GM12874 (cell line): Measurements from ENCODE around the gene IGF2.

Source experiments
- TF ChIP-seq, protein P1 (sequence below): IDR thresholded peaks from 2 replicates; pipeline ENCODE4 v1.5.1; 2011; ENCODE audit warnings: low read depth, mild to moderate bottlenecking, control low read depth, low read length, moderate library complexity; ENCODE audit not compliant: insufficient read depth

Gene IGF2

DNA sequence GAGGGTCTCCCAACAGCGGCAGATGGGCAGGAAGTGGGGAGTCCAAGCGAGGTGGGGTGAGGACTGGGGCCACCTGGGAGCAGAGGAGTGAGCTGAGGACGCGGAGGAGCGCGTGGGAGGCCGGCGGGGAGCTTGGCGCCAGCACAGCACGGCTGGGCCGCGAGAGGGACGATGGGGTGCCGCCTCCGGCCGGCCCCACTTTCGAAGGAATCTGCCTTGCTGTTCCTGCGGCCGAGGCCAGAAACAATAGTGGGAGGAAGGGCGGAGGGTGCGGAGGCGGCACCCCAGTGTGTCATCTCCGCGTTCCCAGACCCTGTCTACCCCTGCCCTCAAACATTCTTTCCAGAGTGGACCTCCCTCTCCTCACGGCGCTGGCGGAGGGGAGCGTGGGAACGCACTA lies 16.3 kb upstream of the IGF2 start:
- TF ChIP-seq, protein P1, sequence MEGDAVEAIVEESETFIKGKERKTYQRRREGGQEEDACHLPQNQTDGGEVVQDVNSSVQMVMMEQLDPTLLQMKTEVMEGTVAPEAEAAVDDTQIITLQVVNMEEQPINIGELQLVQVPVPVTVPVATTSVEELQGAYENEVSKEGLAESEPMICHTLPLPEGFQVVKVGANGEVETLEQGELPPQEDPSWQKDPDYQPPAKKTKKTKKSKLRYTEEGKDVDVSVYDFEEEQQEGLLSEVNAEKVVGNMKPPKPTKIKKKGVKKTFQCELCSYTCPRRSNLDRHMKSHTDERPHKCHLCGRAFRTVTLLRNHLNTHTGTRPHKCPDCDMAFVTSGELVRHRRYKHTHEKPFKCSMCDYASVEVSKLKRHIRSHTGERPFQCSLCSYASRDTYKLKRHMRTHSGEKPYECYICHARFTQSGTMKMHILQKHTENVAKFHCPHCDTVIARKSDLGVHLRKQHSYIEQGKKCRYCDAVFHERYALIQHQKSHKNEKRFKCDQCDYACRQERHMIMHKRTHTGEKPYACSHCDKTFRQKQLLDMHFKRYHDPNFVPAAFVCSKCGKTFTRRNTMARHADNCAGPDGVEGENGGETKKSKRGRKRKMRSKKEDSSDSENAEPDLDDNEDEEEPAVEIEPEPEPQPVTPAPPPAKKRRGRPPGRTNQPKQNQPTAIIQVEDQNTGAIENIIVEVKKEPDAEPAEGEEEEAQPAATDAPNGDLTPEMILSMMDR, result no peak

DNA sequence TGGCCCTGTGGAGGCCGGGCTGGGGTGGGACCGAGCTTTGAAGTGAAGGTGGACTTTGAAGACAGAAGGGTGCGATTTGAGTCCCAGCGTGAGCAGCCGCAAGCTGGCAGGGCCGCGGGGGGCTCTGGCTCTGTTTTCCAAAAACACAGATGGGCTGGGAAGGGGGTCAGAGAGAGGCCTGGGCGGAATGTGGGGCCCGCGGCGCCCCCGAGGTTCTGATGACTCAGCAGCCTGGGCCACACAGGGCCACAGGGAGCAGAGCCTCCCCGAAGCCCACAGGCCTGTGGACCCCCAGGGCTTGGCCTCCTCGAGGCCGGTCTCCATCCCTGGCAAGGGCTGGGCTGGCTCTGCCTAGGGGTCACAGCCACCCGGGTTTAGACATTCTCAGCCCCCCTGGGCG lies 15.7 kb upstream of the IGF2 start:
- TF ChIP-seq, protein P1, result no peak

DNA sequence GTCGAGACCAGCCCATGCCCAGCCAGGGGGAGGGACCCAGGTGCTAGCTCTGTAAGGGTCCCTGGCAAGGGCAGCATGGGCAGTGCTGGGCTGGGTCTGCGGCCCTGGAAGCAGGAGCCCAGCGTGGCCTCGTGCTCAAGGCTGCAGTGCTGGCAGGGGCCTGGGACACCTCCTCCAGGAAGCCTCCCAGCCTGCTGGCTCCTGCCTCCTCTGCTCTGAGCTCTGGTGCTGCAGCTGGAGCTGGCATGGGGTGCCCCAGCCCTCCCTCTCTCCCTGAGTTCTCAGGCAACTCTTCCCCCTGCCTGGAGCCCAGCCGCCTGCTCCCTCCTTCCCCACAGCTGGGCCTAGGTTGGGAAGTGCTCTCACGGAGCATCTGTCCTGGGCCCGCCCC lies 15.0 kb upstream of the IGF2 start:
- TF ChIP-seq, protein P1, result no peak

DNA sequence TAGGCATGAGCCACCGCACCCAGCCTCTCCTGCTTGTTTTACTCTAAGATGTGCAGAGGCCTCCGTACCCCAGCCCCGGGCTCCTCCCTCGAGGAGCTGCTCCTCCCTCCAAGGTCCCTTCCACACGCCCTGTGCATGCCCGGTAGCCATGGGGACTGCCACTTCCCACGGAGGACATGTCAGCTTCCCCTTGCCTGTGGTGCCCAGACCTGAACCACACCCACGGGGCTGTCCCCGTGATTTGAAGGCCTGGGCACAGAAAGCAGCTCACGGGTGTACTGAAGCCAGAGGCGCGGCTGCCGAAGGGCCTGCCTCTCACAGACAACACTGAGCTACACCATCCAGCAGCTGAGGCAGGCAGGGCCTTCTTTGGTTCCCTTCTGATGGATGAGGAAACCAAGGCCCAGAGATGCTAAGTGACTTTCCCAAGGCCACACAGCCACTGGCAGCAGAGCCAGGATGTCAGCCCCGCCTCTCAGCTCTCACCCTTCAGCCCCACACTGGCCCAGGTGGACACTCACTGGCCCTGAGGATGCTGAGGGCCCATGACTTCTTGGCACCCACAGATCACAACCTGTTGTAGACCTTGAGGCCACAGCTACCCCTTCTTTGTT lies 14.5 kb upstream of the IGF2 start:
- TF ChIP-seq, protein P1, result no peak

DNA sequence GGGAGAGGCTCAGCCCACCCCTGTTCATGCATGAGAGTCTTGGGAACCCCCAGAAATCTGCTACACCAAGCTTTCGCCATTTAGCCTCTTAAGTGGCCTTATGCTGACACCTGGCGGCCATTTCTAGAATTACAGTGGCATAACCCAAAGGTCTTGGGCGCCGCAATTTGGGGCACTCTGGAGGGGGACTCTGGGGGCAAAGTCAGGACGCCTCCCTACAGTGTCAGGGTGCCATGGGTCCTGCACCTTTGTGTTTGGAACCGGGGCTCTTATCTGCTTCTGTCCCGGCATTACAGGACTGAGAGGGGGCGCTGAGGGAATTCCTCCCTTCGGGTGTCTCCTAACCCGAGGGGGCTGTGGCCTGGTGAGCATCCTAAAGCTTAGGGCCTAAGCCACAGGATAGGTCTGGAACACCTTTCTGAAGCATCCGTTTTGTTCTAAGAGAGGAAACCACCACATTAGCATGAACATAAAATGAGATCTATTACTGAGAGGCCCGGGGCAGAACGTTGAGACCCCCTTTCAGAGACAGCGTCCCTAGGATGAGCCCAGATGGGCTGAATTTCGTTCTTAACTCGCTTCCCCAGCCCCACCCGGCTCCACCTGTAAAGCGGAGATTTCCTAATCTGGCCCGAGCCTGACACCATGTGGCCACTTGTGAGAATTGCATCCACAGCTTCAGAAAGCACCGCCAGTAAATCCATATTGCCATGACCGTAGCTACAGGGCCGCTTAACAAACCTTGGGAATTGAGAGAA lies 12.5 kb upstream of the IGF2 start:
- TF ChIP-seq, protein P1, result peak; percentile 75

DNA sequence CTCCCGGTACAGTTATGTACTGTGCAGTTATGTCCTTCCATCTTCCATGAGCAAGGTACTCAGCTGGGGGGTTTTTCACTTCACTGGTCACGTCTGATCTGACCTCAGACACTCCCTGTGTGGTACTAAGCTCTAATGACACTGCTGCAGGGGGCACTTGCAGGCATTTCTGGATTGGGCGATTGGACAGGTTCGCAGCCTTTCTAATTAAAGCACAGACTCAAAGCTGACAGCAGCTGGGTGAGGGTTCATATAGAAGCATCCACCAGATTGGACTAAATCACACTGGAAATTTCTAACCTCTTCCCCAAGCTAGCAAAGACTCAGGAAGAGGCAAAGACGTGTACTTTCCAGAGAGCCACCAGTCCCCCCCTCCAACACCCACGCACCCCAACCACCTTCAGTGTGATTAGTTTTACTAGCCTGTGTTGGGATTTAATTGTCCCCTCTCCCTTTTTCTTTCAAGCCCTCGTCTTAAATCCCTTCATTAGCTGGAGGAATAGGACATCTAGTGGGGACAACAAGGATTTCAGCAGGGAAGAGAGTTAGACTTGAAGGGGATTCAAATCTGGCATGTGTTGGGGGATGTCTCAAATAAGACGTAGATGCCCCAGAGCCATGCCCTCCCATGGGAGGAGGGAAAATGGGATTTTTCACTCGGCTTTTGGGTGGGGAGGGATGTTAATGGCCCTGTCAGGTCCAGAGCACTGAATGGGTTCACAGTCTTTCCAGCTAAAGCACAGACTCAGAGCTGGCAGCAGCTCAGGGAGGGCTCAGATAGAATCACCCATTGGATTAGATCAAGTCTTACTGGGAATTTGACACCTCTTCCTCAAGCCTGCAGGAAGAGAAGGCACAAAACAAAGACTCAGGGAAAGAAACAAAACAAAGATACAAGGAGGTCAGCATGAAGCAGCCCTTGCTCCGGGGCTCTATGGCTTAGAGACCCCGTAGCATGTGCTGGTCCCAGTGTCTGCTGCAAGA lies 11.0 kb upstream of the IGF2 start:
- TF ChIP-seq, protein P1, result no peak

DNA sequence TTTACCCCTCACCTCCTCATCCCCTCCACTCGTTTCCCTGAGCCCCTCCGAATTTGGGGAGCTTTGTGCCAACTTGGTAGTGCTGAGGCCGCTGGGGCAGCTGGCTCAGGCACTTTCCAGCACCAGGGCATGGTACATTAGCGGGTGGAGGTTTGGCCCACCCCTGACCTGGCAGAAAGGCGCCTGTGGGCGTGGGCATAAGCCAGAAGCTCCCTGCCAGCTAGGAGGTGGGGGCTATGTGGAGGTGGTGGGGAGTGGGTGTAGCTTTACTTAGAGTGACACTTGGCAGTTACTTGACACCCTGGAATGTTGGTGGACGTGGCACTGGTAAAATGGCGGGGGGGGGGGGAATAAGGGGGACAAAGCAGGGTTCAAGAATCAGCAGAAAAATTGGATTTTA lies 10.3 kb upstream of the IGF2 start:
- TF ChIP-seq, protein P1, result no peak
